Thyroid gland (tissue), 4 donors: ENCODE measurements around the gene UHRF1.

Source experiments
- POLR2A ChIP-seq, 2 donors: fragments of 450-650 bp; IDR thresholded peaks; one replicate each; pipeline ENCODE4 v1.6.1; 2017; ENCODE audit warnings: antibody characterized with exemption in 2 of 2, mild to moderate bottlenecking in 2 of 2, moderate library complexity in 1 of 2
- TF ChIP-seq, protein P1 (sequence below), 6 experiments: fragments of 200-600 bp in 3 of 6; fragments of 450-650 bp in 3 of 6; sonication (generic) in 3 of 6; IDR thresholded peaks; one replicate each; pipeline ENCODE4 v1.5.1; 2016 to 2019; ENCODE audit warnings: antibody characterized with exemption in 6 of 6, mild to moderate bottlenecking in 2 of 6, inconsistent platforms in 1 of 6, moderate library complexity in 1 of 6

DNA sequence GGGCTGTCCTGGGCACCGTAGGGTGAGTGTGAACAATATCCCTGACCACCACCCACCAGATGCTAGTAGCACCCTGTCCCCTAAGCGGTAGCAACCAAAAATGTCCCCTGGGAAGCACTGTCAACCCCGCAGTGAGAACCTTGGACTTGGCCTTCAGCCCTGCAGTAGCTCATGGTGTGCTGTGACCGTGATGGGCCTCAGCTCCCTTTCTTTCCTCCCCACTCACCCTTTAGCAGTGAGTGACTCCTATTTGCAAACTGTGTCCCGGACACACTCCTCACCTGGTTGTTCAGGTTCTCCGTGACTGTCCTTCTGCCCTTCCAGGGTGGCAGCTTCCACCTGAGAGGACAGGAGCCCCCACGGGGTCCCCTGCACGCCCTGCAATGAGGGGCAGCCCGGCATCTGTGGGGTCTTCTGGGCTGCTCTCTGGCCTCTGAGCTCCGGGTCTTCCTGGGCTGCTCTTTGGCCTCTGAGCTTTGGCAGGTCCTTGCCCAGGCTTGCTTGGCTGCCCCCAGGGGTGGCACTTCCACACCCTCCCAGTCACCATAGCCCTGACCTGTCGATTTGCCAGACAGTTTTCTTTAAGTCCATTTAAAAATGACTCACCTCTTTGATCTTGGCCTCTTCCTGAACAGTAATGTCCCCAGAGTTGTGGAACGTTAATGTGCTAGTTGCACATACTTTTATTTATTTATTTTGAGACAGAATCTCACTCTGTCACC lies 63.4 kb downstream of the UHRF1 start:
- TF ChIP-seq, protein P1, sequence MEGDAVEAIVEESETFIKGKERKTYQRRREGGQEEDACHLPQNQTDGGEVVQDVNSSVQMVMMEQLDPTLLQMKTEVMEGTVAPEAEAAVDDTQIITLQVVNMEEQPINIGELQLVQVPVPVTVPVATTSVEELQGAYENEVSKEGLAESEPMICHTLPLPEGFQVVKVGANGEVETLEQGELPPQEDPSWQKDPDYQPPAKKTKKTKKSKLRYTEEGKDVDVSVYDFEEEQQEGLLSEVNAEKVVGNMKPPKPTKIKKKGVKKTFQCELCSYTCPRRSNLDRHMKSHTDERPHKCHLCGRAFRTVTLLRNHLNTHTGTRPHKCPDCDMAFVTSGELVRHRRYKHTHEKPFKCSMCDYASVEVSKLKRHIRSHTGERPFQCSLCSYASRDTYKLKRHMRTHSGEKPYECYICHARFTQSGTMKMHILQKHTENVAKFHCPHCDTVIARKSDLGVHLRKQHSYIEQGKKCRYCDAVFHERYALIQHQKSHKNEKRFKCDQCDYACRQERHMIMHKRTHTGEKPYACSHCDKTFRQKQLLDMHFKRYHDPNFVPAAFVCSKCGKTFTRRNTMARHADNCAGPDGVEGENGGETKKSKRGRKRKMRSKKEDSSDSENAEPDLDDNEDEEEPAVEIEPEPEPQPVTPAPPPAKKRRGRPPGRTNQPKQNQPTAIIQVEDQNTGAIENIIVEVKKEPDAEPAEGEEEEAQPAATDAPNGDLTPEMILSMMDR (IDR thresholded peaks at IDR 0.05) = no peak
- no peak for TF ChIP-seq POLR2A (IDR thresholded peaks at IDR 0.05)
